ENCODE results near the gene SYT11.

- TF ChIP-seq CTCF (IDR thresholded peaks at IDR 0.05; ENCODE audit: low read length) (no peak), EZH2 (IDR thresholded peaks at IDR 0.05; ENCODE audit: borderline replicate concordance, low read length) (no peak)
Observed at GRCh38 chr1:155834296-155834926, 25.0 kb upstream of the SYT11 start.
